ENCODE measurements around the gene MEF2D.

The MEF2D gene

GRCh38 chr1:156456625-156457465 lies 43.7 kb downstream of the MEF2D start:
- no peak overlapping the region for H2AFZ ChIP-seq (ENCODE audit: low read length)

GRCh38 chr1:156455362-156455761 lies 45.2 kb downstream of the MEF2D start:
- Histone ChIP-seq H3K79me2 (ENCODE audit: insufficient read depth, low read length) (no peaks in the 10 kb centered on the region), H3K4me1 (ENCODE audit: insufficient read depth, low read length, severe bottlenecking) (peaks cover 10% of the 10 kb centered on the region), H3K9me2 (ENCODE audit: low read depth, low read length) (no peaks in the 10 kb centered on the region), H3K27ac (ENCODE audit: low read depth, low read length, poor library complexity, severe bottlenecking) (no peak overlapping the region), H3K4me3 (ENCODE audit: low read depth, low read length, poor library complexity, severe bottlenecking) (no peak overlapping the region), H3K27me3 (ENCODE audit: insufficient read depth, low read length) (no peaks in the 10 kb centered on the region), H3F3A (ENCODE audit: insufficient read depth, low read length) (no peaks in the 10 kb centered on the region), H2AFZ (ENCODE audit: low read length) (no peak overlapping the region), H3K36me3 (ENCODE audit: insufficient read depth, low read length) (no peaks in the 10 kb centered on the region), H3K9me3 (ENCODE audit: low read length) (no peaks in the 10 kb centered on the region), H4K20me1 (ENCODE audit: insufficient read depth, low read length) (no peaks in the 10 kb centered on the region), H3K9ac (ENCODE audit: low read length) (no peak overlapping the region), H3K4me2 (ENCODE audit: low read length) (no peak overlapping the region)
- no peak for TF ChIP-seq EZH2 (IDR thresholded peaks at IDR 0.05; ENCODE audit: borderline replicate concordance, low read length)
- TF ChIP-seq CTCF (IDR thresholded peaks at IDR 0.05; ENCODE audit: low read length), result no peak

More at GRCh38 chr1:156456625-156457465, 43.7 kb downstream of the MEF2D start:
- Histone ChIP-seq H3K36me3 (ENCODE audit: insufficient read depth, low read length) (no peaks in the 10 kb centered on the region), H3K79me2 (ENCODE audit: insufficient read depth, low read length) (no peaks in the 10 kb centered on the region), H3K9me3 (ENCODE audit: low read length) (no peaks in the 10 kb centered on the region), H4K20me1 (ENCODE audit: insufficient read depth, low read length) (no peaks in the 10 kb centered on the region), H3K27me3 (ENCODE audit: insufficient read depth, low read length) (no peaks in the 10 kb centered on the region), H3K27ac (ENCODE audit: low read depth, low read length, poor library complexity, severe bottlenecking) (peak overlapping the region; percentile 92), H3K9me2 (ENCODE audit: low read depth, low read length) (no peaks in the 10 kb centered on the region), H3K4me3 (ENCODE audit: low read depth, low read length, poor library complexity, severe bottlenecking) (peak overlapping the region; percentile 66), H3F3A (ENCODE audit: insufficient read depth, low read length) (no peaks in the 10 kb centered on the region), H3K4me1 (ENCODE audit: insufficient read depth, low read length, severe bottlenecking) (peaks cover 10% of the 10 kb centered on the region), H3K9ac (ENCODE audit: low read length) (peak overlapping the region; percentile 82), H3K4me2 (ENCODE audit: low read length) (peak overlapping the region; percentile 85)
- no peak for TF ChIP-seq CTCF (IDR thresholded peaks at IDR 0.05; ENCODE audit: low read length)
- no peak for TF ChIP-seq EZH2 (IDR thresholded peaks at IDR 0.05; ENCODE audit: borderline replicate concordance, low read length)

GRCh38 chr1:156452907-156453306 lies 47.7 kb downstream of the MEF2D start:
- no peaks in the 10 kb centered on the region for H4K20me1 ChIP-seq (ENCODE audit: insufficient read depth, low read length)
- H3K9me3 ChIP-seq (ENCODE audit: low read length), result no peaks in the 10 kb centered on the region
- no peak overlapping the region for H3K4me2 ChIP-seq (ENCODE audit: low read length)
- peaks cover 10% of the 10 kb centered on the region for H3K4me1 ChIP-seq (ENCODE audit: insufficient read depth, low read length, severe bottlenecking)
- H3K36me3 ChIP-seq (ENCODE audit: insufficient read depth, low read length), result no peaks in the 10 kb centered on the region
- no peak overlapping the region for H3K27ac ChIP-seq (ENCODE audit: low read depth, low read length, poor library complexity, severe bottlenecking)
- TF ChIP-seq EZH2 (IDR thresholded peaks at IDR 0.05; ENCODE audit: borderline replicate concordance, low read length) (no peak), CTCF (IDR thresholded peaks at IDR 0.05; ENCODE audit: low read length) (no peak)
- no peaks in the 10 kb centered on the region for H3K79me2 ChIP-seq (ENCODE audit: insufficient read depth, low read length)
- H2AFZ ChIP-seq (ENCODE audit: low read length), result no peak overlapping the region
- 0 out of 2 replicates have a peak, but pooled peaks cover 4% of the 10 kb centered on the region for H3K27me3 ChIP-seq (ENCODE audit: insufficient read depth, low read length)
- H3F3A ChIP-seq (ENCODE audit: insufficient read depth, low read length), result no peaks in the 10 kb centered on the region
- no peak overlapping the region for H3K9ac ChIP-seq (ENCODE audit: low read length)
- H3K9me2 ChIP-seq (ENCODE audit: low read depth, low read length), result no peaks in the 10 kb centered on the region
- H3K4me3 ChIP-seq (ENCODE audit: low read depth, low read length, poor library complexity, severe bottlenecking), result no peak overlapping the region
